HG03342 (cell line): ENCODE data around the gene RPL39.
"Not testable (repeated sequence)": the region's sequence is repeated elsewhere in the genome, so short reads cannot be mapped to it uniquely, and the experiment has no call there.

Experiments used
- ATAC-seq: cut with Tn5 transposase; IDR thresholded peaks from one replicate; pipeline ENCODE4 v1.9.1; 2021; ENCODE audit warnings: mild to moderate bottlenecking, moderate library complexity; ENCODE audit not compliant: unreplicated experiment

The RPL39 gene

DNA sequence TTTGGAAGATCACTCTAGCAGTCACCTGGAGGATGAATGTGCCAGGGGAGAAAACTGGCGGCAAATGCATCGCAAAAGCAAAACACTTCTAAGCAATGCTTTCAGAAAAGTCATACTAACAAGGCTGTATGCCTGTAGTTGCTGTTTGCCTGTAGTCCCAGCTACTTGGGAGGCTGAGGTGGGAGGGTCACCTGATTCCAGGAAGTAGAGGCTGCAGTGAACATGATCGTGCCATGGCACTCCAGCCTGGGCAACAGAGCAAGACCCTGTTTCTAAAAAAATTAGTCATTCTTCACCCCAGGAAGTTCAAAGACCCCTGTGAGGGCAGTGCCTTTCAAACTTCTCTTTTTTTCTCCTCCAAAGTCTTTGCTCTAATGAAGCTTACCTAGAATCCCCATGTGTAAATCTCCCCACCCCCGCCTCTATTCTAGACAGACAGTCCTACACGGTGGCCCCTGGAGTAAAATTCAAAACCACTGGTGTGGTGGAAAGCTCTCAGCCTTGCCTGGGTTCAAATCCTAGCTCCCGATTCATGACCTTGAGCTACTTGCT, 27.5 kb downstream of the RPL39 start:
- no peak for ATAC-seq

DNA sequence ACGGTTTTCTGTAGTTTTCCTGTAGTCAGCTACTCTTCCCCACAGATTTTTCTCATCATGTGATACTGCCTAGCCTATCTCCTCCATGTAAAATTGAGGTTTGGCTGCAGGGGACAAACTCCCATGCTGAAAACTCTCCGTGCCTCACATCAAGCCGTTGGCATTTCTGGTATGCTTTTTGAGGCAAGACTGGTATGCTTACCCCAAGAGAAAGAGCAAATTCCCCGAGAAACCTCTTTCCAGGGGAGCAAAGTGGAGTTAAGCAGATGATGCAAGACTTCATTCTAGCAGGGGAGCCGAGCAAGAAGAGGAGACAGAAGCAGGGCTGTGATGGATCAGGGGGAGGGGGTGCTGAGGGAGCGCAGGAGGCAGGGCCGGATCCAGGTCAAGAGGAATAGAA, 28.2 kb downstream of the RPL39 start:
- no peak for ATAC-seq

DNA sequence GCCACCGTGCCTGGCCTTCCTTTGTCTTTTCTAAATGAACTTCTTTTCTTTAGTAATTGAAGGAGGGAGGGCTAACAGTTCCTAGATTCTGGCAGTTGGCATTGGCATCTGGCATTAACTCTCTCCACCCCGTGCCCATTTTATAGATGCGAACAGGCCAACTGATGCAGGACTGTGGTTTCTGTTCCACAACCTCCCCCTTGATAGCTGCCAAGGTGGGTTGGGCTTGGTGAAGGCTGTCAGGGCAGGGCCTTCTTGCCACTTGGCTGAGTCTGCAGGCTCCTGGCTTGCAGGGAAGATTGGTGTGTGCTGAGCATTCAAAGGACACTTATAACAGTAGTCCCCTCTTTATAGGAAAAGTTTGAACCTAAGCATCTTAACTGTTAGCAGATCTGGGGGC, 28.7 kb downstream of the RPL39 start:
- no peak for ATAC-seq

DNA sequence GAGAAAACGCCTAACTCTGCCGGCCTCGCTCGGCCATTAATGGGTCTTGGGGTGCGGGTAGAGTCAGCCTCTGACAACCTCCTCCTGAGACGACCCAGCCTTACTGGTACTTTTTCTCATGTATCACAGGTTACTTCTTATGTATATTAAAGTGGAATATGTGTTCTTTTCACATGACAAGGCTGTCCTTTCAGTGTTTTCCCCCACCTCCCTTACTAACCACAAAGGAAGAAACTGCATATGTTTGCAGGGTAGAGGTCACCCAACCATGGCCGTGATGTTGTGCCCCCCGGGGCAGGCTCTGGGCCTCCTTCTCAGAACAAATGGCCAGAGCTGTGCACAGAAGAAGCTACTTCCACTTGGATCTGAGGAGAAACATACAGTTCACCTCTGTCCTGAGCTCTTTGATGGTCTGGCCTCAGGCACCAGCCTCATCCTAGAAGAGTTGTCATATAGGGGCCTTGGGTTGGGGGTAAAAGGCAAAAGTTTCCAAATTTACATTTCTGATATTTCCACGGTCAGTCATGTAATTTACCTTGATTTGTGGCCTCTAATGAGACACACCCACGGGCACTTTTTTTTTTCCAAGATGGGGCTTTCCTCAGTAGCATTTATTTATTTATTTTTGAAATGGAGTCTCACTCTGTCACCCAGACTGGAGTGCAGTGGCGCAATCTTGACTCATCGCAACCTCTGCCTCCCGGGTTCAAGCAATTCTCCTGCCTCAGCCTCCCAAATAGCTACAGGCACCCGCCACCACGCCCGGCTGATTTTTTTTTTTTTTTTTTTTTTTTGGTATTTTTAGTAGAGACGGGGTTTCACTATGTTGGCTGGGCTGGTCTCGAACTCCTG, 31.2 kb downstream of the RPL39 start:
- no peak for ATAC-seq

DNA sequence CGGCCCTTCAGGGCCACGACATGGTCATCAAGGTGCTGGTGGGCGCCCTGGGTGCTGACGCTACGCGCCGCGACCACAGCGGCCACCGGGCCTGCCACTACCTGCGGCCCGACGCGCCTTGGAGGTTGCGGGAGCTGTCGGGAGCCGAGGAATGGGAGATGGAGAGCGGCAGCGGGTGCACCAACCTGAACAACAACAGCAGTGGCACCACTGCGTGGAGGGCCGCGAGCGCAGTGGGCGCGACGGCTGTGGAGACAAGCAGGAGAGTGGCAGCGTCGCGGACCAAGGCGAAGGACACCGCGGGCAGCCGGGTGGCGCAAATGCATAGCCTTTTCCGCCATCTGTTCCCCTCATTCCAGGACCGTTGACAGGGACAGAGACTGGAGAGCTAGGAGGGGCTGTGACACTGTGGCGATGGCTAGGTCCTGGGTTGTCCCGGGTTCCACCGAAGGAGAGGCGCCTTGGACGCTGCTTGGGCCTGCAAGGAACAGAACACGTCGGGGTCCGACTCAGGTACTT, 32.1 kb downstream of the RPL39 start:
- ATAC-seq: no peak

DNA sequence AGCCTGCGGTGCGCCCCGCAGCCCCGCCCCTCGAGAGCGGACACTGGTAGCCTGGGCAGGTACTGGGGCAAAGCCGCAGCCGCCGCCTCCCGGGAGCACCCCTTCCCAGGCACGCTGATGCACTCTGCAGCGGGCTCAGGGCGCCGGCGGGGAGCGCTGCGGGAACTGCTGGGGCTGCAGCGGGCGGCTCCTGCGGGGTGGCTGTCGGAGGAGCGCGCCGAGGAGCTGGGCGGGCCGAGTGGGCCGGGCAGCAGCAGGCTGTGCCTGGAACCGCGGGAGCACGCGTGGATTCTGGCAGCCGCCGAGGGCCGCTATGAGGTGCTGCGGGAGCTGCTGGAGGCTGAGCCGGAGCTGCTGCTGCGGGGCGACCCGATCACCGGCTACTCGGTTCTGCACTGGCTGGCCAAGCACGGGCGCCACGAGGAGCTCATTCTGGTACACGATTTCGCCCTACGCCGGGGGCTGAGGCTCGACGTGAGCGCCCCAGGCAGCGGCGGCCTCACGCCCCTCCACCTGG, 32.6 kb downstream of the RPL39 start:
- no peak for ATAC-seq

DNA sequence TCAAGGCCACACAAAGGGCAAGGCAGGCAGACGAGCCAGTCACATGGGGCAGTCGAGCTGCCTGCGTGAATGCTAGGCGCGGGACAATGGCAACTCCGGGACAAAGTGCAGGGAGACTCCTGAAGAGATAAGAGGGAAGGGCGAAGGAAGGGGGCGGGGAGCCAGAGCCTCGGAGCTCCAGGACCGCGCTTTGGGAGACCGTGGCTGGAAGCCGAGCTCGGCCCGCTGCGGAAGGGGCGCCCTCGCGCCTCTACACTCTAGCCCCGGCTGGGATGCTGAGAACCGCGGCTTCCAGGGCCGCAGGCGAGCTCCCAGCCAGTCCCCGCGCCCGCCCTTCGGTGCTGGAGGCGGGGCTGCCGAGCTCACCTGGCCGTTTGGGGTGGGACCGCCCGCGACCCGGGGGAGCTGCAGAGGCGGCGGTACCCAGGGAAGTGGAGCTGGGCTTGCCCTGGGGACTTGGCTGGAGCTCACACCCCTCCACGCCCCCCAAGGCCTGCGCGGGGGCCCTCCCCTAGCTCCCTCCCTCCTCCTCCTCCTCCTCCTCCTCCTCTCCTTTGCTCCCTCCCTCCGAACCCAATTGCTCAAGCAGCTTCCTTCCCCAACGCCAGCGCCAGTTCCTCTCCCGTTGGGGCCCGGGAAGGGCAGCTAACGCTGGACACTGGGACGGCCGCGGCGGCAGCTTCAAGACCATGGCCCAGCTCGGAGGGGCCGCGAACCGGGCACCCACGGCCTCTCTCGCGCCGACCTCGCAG, 33.3 kb downstream of the RPL39 start, which contains the start of gene SOWAHD:
TSS of gene SOWAHD (plus strand) at position 610 of the 752 bp plus-strand sequence. CDS start at position 690, 80 bp downstream.
- ATAC-seq: no peak

DNA sequence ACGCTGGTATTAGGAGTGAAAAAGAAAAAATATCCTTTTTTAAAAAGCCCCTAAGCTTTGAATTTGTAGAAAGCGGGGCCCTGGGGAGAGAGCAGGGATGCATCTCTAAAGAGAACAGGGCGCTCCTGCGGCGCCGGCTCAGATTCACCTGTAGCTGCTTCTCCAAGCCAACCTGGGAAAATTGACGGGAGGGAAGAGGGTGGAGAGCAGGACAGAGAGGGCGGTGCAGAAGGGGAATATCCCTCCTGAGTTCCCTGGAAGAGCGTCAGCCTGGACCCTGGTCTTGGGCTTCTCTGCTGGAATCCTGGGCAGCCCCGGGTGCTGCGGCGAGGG, 33.8 kb downstream of the RPL39 start:
- ATAC-seq: no peak

DNA sequence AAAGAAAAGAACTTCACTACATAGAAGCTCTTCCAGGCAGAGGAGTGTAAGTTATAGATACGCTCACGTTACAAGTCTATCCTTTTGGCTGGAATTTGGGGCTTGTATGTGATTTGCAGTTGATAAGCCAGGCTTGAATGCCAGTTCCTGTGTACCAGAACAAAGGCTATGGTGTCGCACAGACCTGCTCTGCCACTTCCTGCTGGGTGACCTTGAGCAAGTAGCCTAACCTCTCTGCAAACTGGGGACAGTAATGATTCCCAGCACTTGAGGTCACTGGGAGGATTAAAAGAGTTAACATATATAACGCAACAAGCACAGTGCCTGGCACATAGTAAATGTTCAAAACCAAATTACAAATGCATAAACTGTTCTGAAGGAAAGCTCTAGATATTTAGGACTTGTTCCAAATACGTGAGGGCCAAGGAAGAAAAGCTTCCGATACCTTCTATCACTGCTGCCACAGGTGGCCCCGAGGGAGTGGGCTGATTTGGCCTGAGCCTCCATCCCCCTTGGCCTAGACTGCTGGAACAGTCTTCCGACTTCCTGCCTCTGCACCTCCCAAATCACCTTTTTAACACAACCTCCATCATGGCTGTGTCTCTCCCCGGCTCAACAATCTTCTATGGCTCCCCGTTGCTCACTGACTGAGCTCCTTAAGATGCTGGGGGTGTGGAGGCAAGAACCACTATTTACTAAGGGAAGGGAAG, 34.3 kb downstream of the RPL39 start:
- no peak for ATAC-seq

DNA sequence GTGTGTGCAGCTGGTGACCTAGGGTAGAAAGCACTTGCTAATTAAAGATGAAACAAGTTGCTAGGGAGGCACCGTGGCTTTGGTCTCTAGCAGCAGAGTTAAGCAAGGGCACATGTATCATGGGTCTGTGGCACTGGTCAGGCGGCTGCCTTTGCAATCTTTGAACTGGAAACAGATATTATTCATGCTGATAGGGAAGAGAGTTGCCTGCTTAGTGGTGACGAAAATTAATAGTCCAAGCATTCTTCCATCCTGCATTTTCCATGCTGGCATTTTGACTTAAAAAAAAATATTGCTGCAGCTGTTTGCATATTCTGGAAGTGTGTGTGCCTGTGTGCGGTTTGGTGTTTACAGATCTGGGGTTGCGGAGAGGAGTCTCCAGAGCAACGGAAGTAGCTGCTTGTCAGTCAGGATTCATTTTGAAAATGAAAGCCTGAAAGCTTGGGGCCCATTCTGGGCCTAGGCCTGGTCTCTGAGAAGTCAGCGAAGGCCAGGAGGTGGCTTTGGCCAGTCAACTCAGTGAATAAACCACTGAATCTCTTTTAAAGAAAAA, 35.4 kb downstream of the RPL39 start:
- peak; percentile 76 for ATAC-seq

DNA sequence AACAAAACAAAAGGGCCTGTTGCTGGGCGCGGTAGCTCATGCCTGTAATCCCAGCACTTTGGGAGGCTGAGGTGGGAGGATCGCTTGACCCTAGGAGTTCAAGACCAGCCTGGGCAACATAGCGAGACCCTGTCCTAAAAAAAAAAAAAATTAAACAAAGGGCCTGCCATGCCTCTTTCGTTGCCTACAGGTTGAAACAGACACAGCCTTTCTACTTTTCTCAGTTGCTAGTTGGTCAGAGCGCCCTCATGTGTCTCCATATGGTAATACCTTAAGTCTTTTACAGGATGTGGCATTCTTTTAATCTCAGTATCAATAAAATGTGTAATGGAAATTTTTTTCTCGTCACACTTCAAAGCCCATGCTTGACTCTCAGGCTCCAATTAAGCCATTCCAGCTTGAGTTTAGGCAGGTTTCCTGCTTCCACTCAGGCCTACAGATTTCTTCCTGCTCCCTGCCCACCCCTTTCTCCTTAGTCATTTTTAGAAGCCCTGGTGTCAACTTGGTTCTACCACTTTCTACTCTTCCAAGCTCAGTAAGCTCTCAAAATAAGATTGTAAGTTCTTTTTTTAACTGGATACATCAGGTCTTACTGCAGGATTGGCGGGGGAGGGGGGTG, 37.7 kb downstream of the RPL39 start:
- ATAC-seq: no peak

DNA sequence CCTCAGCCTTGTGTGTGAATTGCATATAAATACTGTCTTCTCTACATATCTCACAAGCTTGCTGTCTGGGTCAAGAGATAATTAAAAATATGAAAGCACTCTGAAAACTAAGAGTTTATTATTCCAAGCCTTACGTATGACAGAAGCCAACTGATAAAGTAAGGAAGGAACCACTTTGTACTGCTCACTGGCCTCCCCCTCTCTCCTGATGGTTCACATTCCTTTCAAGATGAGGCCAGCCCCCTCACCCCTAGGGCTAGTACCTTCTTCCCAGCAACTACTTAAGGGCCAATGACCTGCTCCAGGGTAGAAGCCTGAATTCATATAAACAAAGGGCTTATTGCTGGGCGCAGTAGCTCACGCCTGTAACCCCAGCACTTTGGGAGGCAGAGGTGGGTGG, 38.4 kb downstream of the RPL39 start:
- no peak for ATAC-seq

DNA sequence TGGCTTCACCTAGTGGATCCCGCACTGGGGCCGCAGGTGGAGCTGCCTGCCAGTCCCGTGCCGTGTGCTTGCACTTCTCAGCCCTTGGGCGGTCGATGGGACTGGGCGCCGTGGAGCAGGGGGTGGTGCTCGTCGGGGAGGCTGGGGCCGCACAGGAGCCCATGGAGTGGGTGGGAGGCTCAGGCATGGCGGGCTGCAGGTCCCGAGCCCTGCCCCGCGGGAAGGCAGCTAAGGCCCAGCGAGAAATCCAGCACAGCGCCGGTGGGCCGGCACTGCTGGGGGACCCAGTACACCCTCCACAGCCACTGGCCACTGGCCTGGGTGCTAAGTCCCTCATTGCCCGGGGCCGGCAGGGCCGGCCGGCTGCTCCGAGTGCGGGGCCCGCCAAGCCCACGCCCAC, 40.7 kb downstream of the RPL39 start:
- not testable (repeated sequence) for ATAC-seq

DNA sequence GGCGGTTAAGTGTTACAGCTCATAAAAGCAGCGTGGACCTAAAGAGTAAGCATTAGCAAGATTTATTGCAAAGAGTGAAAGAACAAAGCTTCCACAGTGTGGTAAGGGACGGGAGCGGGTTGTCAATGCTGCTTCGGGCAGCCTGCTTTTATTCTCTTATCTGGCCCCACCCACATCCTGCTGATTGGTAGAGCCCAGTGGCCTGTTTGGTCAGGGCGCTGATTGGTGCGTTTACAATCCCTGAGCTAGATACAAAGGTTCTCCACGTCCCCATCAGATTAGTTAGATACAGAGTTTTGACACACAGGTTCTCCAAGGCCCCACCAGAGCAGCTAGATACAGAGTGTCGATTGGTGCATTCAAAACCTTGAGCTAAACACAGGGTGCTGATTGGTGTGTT, 41.3 kb downstream of the RPL39 start:
- not testable (repeated sequence) for ATAC-seq

DNA sequence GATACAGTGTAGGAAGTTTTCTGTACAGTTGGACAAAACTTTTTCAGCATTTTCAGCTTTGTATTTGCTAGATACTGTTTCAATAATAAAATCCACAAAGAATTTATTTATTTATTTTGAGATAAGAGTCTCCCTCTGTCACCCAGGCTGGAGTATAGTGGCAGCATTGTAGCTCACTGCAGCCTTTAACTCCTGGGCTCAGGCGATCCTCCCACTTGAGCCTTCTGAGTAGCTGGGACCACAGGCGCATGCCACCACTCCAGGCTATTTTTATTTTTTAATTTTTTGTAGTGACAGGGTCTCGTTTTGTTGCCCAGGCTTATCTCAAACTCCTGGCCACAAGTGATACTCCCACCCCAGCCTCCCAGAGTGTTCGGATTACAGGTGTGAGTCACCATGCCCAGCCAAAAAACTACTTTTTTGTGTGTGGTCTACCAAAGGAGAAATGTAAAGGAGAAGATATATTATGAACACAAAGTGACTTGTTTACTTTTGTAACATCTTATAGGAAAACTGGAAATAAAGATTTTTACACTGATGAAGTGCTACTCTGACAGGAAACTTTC, 46.1 kb downstream of the RPL39 start:
- ATAC-seq: no peak

DNA sequence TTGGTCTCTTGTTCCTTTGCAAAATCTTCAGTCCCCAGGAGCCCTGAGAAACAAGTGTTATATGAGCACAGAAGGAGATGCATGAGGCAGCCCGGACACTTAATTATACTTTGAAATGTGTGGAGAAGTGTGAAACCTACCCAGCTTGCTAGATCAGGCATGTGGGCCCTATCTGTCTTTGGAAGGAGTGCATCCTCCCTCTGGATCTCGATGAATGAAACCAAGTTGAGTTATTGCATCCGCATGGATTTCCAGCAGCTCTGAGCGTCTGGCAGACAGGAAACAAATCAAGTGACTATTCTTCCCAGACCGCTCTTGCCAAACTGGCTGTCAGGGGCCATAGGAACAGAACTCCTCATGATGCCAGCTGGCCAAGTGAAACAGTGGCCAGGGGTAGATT, 52.7 kb downstream of the RPL39 start:
- no peak for ATAC-seq
